Anterior cingulate cortex (tissue), 58 donors: ENCODE measurements around the gene JKAMP.

ENCODE experiments used
- DNase-seq, 58 donors: peaks; one replicate each; lab custom pipeline; 2025; lab: John Stamatoyannopoulos, UW

The JKAMP gene

GRCh38 chr14:59534361-59534987, 50.2 kb downstream of the JKAMP start:
- DNase-seq = no peak

GRCh38 chr14:59537476-59537875, 53.2 kb downstream of the JKAMP start:
- DNase-seq = no peak

GRCh38 chr14:59538936-59539335, 54.6 kb downstream of the JKAMP start:
- DNase-seq = no peak

- no peak for DNase-seq
These were observed 56.5 kb downstream of the JKAMP start for GRCh38 chr14:59540852-59541251.

GRCh38 chr14:59541731-59542130, 57.4 kb downstream of the JKAMP start:
- DNase-seq = no peak

GRCh38 chr14:59543873-59544272, 59.6 kb downstream of the JKAMP start:
- no peak for DNase-seq

- no peak for DNase-seq
These were observed 63.0 kb downstream of the JKAMP start for GRCh38 chr14:59547310-59547709.
